Sigmoid colon (tissue), 4 donors: ENCODE measurements around the gene RAB25.

Experiments used
- CTCF ChIP-seq, 4 experiments: fragments of 450-650 bp in 3 of 4; fragments of 200-600 bp in 1 of 4; IDR thresholded peaks; one replicate each; pipeline ENCODE4 v1.5.1; 2016 to 2019; ENCODE audit warnings: antibody characterized with exemption in 4 of 4, mild to moderate bottlenecking in 3 of 4, moderate library complexity in 2 of 4
- EP300 ChIP-seq, 4 donors: sonication (generic); formaldehyde crosslinking; IDR thresholded peaks; one replicate each; pipeline ENCODE4 v1.6.1; 2017; ENCODE audit warnings: antibody characterized with exemption in 4 of 4
- POLR2A ChIP-seq, 2 donors: fragments of 450-650 bp; IDR thresholded peaks; one replicate each; pipeline ENCODE4 v1.6.1; 2016; ENCODE audit warnings: antibody characterized with exemption in 2 of 2, mild to moderate bottlenecking in 2 of 2, moderate library complexity in 2 of 2
- POLR2AphosphoS5 ChIP-seq, 4 donors: sonication (generic); formaldehyde crosslinking; IDR thresholded peaks; one replicate each; pipeline ENCODE4 v1.6.1; 2017; ENCODE audit warnings: antibody characterized with exemption in 4 of 4

GRCh38 chr1:156067262-156067661 lies 6.3 kb downstream of the RAB25 start:
- TF ChIP-seq POLR2A (IDR thresholded peaks at IDR 0.05), result no peak
- TF ChIP-seq CTCF (IDR thresholded peaks at IDR 0.05), result no peak
- TF ChIP-seq EP300 (IDR thresholded peaks at IDR 0.05), result no peak
- TF ChIP-seq POLR2AphosphoS5 (IDR thresholded peaks at IDR 0.05), result no peak
